Stimulated activated CD8-positive, alpha-beta memory T cell treated with anti-CD3 and anti-CD28 coated beads, Interleukin-7, amount 100 ng/mL, for 24 hours (primary cell): ENCODE measurements around the gene NUP50.

Source experiments
- DNase-seq: peaks from one replicate; pipeline ENCODE4 v3.0.0-alpha.2; 2020; ENCODE audit warnings: low read depth

Gene NUP50, protein sequence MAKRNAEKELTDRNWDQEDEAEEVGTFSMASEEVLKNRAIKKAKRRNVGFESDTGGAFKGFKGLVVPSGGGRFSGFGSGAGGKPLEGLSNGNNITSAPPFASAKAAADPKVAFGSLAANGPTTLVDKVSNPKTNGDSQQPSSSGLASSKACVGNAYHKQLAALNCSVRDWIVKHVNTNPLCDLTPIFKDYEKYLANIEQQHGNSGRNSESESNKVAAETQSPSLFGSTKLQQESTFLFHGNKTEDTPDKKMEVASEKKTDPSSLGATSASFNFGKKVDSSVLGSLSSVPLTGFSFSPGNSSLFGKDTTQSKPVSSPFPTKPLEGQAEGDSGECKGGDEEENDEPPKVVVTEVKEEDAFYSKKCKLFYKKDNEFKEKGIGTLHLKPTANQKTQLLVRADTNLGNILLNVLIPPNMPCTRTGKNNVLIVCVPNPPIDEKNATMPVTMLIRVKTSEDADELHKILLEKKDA

DNA sequence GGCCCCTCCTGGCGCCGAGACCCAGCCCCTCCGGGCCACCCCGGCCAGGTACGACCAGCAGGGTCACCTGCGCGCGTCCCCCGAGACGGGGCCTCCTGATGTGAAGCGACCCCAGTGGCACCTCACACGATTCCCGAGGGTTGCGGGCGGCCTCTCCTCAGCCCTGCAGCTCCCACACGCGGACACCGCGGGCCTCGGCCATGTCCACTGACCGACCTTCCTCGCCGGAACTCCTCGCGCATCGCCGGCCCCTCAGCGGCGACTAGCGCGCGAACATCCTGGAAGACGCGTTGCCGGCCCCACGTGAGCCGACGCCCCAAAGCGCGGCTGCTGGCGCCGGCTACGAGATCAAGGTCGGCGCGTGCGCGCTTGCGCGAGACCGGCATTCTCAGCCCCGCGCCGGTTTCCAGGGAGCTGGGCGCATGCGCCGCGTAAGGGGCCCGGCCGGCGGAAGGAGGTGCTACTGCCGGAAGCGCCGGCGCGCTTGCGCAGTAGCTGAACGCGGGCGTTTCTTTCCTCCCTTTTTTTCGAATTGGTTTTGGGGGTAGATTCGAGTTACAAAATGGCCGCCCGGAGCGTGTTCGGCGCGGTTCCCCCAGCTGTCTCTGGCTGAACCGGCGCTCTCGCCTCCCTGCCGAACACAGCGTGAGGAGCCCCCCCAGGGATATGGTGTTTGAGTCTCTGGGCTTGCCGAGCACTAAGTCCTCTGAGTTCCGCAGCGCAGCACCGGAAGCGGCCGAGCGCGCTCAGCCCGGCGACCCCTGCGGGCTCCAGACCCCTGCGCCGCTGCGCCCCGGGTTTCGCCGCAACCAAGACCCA is at the start of gene NUP50:
Gene NUP50 (plus strand): TSS at position 475 of the 819 bp plus-strand sequence. CDS start 4,253 bp downstream, outside the sequence.
- peak; percentile 88 for DNase-seq

DNA sequence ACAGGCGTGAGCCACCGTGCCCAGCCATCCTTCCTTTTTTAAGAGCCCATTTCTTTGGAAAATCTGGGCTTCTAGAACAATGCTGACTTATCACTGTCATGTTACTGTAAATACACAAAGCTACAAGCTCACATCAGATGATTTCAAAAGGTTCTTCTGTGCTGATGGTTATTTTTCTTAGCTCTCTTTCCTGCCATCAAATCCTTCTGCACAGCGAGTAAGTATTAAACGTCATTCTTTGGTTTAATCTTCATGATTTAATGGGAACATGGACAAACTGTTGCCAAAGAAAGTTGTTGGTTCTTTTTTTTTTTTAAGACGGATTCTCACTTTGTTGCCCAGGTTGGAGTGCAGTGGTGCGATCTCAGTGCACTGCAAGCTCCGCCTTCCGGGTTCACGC is 43.3 kb upstream of the NUP50 start:
- no peak for DNase-seq

DNA sequence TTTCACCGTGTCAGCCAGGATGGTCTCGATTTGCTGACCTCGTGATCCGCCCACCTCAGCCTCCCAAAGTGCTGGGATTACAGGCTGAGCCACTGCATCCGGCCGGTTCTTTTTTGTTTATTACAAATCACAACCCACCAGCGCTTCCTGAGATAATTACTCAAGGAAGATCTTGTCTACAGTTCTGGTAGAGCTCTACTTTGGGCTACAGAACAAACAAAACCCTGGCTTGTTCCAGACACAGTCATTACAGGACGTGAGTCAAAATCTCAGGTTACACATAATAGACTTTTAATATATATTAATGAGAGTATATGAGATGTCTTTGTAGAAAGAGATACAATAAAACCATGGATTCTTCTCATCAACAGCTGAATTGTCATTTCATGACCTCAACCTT is 42.8 kb upstream of the NUP50 start:
- no peak for DNase-seq

DNA sequence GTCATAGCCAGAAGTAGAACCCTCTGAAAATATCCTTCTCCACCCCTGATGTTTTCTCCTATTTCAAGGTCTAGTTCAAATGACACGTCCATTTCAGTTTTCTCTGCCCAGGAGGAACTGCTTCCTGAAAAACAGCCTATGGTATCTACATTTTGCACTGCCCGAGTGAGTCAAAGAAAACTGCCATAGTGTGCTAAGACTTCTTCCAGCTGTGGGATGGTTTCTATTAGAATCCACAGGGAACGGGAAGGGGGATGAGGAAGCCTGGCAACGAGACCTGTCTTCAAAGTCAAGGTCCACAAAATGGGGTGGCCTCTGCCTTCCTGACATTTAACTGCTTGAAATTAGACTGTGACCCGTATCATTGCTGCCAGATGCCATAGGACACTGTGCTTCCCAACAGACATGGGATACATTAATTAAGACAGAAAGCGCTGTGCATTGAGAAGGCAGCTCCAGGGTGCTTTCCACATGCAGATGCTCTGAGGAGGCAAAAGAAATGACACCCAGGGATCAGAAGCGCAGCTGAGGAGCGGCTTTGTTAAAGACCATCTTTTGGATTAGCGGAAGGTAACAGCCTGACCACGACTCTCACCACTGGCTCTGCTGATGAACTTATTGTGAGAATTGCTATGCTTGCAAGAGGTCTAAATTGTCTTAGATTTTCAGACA is 39.4 kb upstream of the NUP50 start:
- DNase-seq, result no peak

DNA sequence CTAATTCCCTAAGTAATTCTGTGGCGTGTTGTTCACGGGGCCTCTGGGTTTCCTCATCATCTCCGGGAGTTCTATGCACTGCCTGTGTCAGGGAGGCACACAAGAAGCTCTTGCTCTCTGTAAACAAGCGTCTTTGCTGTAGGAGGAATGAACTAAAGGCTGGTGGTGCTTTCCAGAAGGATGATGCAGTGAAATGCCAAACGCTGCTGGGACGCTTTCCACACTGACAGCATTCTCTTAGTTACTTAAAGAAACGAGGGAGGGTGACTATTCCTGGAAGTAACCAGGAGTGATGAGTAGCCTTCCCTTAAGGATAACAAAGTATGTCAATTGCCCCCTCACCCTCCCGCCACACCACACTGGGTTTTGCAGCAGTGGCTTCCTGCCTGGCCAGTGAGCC is 38.5 kb upstream of the NUP50 start:
- DNase-seq, result no peak

DNA sequence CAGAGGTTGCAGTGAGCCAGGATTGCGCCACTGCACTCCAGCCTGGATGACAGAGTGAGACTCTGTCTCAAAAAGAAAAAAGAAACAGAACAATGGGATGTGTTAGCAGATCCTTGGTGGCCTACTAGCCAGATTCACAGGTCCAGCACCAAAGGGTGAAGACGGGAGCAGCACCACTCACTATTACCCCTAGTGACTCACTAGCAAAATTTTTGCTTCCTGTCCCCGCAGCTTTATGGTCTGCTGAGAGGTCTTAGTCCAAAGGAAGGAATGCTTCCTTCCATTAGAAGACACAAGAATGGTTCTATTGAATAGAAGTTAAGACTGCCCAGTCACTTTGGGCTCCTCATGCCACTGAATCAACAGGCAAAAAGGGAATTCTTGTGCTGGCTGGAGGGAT is 35.9 kb upstream of the NUP50 start:
- DNase-seq, result no peak

DNA sequence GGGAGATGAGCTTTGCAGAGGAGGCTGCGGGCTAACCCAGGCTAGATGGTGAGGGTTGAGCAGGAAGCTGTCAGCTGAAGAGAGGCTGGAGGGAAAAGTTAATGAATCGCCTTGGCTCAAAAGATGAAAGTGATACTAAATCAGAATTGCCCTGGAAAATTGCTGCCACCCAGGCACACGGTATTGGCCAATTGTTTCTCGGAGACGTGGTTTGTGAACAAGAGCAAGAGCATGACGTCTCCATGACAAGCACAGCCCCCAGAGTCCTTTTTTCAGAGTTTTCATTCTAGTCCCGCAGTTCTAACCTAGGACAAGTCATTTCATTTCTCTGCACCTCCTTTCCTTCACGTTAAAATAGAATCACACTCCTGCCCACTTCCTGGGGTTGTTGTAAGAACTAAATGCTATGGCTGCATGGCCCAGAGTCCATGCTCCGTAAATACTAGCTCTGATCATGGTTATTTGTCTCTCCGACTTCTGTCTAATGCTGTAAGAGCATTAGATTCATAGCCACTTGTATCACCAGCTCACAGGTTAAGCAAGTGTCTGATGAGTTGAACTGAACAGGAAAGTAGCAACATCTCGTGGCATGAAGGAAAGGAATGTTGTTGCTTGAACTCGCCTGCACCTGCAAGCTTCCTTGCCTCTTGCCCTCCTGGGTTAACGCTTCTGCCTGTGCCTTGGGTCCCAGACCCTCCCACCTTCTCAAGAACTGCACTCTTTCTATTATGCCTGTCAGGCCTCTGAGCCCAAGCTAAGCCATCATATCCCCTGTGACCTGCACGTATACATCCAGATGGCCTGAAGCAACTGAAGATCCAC is 33.8 kb upstream of the NUP50 start:
- no peak for DNase-seq

DNA sequence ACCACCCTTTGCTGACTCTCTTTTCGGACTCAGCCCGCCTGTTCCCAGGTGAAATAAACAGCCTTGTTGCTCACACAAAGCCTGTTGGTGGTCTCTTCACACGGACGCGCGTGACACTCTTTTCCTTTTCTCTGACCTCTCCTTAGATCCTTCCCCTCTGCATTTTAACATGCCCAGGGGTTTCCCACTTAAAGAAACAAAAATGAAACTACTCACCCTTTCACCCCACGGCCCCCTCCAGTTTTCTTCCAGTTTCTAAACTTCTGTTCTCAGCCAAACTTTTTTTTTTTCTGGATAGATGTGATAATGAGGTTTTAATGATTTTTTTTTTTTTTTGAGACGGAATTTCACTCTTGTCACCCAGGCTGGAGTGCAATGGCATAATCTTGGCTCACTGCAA is 32.8 kb upstream of the NUP50 start:
- no peak for DNase-seq

DNA sequence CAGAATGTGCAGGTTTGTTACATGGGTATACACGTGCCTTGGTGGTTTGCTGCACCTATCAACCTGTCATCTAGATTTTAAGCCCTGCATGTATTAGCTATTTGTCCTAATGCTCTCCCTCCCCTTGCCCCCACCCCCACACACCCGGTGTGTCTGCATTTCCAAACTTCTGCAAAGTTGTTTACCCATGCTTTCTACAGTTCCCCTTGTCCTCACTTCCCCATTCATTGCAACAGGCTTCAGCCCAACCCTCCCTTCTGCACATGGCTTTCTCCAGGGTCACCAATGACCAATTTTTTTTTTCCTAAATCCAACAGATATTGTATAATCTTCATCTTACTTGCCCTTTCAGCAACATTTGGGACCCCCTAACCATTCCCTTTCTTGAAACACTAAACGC is 32.0 kb upstream of the NUP50 start:
- DNase-seq, result no peak

DNA sequence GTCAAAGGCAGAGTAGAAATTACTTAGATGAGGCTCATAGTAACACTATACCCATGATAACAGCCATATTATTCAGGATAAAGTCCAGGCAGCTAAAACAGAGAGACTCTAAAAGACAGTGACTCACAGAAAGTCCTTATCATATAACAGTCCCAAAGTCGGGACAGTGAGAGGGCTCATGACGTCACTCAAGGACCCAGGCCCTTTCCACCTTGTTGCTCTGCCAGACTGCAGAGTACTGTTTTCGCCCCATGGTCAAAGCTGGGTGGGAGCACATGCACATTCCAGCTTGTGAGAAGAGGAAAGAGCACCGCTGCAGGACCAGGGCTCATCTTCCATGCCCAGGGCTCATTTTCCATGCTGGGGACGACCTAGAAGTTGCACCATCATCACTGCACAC is 29.4 kb upstream of the NUP50 start:
- no peak for DNase-seq

DNA sequence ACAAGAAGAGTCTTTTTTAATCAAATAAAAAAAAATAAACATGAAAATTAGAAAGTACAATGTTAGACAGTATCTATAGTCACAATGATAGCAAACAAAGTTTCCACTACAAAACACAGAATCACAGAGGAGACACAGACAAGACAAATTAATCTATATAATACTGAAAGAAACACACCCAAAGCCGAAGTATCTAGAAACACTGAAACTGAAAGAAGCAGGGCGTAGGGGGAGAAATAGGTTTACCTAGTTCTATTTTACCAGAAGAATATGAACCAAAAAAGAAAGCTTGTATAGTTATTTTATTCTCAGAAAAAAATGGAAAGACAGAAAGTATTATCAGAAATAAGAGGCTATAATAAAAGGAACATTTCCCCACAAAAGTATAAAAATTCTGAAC is 27.1 kb upstream of the NUP50 start:
- DNase-seq, result no peak

DNA sequence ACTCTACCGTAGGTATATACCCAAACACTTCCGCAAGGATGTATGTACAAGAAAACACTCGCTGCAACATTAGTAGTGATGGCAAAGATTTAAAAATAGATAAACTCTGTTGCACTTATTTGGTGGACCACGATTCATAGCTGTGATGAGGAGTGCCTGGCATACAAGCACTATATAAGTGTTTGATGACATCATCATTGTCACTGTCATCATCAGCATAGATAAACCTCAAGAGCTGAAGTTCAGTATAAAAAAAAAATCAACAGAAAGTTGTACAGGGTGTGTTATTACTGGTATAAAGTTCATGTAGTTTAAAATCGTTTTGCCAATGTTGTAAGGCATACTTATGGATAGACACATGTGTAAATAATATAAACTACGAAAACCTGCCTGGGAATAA is 24.0 kb upstream of the NUP50 start:
- no peak for DNase-seq

DNA sequence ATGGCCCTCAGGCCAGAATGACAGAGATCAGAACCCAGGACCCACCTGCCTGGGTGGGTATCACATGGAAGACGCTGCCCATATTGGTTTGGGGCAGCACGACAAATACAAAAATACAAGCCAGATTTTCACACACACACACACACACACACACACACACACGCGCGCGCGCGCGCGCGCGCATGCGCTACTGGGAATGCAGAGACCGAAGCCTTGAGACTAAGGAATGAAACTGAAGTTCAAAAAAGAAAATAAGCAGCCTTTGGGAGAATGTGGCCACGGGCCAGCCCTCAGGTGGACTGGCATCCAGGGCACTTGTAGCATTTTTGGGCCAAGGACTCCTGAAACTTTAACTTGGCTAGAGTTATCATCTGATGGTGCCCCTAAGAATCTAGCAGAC is 21.3 kb upstream of the NUP50 start:
- DNase-seq, result no peak

DNA sequence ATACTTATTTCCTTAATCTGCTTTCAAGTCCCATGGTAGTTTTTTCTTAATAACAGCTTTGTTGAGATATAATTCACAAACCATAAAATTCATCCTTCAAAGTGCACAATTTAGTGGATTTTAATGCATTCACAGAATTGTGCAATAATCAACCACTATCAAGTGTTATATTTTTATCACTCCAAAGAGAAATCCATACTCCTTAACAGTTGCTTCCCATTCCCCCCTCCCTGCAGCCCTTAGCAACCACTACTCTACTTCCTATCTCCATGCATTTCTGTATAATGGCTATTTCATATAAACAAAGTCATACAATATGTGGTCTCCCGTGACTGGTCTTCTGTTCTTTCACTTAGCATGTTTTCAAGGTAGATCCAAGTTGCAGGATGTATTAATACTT is 18.8 kb upstream of the NUP50 start:
- DNase-seq, result no peak

DNA sequence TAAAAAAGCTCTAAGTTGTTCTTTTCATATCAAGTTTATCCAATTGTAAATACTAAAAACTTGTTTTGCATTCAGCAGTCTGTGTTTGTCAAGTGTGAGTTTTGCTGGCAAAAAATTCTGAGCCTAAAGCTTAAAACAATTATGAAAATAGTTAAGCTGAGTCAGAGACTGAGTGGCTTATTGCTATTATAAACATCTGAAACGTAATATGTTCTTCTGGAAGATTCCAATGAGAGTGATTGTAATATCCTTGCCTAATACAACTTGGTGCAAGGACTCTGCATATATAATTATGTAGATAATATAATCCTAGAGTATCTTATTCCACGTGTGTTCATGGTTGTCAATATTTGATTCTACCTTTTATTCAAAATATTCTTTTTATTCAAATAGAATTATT is 14.1 kb upstream of the NUP50 start:
- no peak for DNase-seq

DNA sequence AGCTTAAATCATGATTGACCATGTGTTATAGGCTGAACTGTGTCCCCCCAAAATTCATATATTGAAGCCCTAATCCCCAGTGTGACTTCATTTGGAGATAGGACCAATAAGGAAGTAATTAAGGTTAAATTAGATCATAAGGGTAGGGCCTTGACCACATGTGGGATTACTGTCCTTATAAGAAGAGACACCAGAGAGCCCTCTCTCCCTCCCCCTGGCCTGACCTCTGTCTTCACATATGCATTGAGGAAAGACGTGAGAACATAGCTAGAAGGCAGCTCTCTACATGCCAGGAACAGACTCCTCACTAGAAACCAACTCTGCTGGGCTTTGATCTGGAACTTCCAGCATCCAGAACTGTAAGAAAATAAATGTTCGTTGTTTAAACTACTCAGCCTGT is 13.6 kb upstream of the NUP50 start:
- no peak for DNase-seq

DNA sequence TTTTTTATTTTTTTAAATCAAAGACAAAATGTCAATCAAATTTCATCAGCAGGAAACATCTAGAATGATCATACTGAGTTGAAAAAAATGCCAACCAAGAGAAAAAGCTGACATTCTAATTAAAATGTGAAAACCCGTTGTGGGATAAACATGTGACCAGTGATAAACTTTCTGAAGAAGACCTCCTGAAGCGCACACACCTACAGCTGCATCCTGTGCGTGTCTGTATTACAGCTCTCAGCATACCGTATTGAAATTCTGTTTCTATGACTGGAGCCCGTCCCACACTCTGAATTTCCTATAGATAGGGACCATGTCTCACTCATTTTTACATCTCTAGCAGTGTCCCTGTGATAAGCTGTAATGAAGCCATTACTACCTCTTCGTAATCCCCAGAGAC is 12.2 kb upstream of the NUP50 start:
- DNase-seq, result no peak

DNA sequence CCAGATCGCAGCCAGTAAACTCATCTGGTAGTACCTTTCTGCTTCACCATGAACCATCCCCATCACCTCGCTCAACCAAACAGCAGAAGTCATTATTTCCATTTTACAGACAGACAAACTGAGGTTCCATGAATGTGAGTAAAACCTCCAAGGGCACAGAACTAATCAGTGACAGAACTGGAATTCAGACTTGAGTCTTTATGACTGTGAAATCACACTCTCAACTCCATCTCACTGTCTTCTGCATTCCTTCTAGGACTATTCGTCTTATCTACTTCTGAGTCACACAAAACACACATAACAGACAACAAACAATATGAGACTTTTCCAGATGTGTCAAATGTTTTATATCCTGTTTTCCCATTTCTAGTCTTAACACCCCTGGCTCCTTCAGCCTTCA is 9.3 kb upstream of the NUP50 start:
- DNase-seq, result no peak

DNA sequence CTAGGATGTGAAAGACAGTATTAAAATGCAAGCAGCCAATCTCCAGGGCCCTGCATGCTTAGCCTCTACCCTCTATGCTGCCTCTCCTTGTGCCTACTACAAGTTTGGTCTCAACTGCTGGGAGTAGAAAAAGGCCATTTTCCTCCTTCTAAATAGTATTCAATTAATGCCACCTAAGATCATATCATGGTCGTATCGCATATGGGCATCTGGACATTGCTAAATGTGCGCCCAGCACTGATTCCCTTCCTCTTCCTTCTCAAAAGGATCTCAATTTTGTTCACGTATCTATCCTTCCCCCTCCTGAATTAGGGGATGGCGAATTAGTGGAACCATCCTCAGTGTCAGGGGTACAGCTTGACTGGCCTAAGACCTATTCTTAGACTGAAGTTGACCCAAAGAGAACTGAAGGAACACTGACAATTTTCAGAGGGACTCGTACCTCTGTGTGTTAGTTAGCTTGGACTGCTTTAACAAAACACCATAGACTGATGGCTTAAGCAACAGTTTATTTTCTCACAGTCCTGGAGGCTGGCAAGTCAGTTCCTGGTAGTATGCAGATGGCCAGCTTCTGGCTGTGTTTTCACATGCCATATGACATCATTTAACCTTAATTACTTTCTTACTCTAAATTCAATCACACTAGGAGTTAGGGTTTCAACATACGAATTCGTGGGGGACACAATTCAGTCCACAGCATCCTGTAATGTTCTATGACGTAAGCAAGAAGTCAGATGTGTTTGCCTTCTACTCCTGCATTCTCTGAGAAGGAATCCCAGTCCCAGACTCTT is 8.5 kb upstream of the NUP50 start:
- no peak for DNase-seq

DNA sequence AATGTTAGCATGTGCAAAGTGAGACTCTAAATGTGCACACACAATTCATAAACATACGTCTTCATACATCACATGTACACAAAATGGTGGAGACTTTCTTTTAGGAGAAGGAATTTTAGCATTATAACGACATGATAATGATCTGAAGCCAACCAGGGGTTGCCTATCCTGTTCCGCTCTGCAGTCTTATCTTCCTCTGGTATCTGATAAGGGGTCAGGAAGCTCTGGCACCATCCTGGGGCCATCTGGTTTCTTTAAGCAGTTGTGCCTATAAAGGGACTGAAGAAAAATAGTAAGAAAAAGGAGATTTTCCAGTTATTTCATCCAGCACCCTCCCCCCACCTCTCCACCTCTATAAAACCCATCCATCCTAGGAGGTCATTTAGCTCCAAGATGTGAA is 5.8 kb upstream of the NUP50 start:
- no peak for DNase-seq
